ENCODE measurements around the gene ZBTB1.

The ZBTB1 gene

DNA sequence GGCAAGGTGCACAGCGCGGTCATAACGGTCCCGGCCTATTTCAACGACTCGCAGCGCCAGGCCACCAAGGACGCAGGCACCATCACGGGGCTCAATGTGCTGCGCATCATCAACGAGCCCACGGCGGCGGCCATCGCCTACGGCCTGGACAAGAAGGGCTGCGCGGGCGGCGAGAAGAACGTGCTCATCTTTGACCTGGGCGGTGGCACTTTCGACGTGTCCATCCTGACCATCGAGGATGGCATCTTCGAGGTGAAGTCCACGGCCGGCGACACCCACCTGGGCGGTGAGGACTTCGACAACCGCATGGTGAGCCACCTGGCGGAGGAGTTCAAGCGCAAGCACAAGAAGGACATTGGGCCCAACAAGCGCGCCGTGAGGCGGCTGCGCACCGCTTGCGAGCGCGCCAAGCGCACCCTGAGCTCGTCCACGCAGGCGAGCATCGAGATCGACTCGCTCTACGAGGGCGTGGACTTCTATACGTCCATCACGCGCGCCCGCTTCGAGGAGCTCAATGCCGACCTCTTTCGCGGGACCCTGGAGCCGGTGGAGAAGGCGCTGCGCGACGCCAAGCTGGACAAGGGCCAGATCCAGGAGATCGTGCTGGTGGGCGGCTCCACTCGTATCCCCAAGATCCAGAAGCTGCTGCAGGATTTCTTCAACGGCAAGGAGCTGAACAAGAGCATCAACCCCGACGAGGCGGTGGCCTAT, 36.8 kb downstream of the ZBTB1 start:
- TF ChIP-seq, protein P1, sequence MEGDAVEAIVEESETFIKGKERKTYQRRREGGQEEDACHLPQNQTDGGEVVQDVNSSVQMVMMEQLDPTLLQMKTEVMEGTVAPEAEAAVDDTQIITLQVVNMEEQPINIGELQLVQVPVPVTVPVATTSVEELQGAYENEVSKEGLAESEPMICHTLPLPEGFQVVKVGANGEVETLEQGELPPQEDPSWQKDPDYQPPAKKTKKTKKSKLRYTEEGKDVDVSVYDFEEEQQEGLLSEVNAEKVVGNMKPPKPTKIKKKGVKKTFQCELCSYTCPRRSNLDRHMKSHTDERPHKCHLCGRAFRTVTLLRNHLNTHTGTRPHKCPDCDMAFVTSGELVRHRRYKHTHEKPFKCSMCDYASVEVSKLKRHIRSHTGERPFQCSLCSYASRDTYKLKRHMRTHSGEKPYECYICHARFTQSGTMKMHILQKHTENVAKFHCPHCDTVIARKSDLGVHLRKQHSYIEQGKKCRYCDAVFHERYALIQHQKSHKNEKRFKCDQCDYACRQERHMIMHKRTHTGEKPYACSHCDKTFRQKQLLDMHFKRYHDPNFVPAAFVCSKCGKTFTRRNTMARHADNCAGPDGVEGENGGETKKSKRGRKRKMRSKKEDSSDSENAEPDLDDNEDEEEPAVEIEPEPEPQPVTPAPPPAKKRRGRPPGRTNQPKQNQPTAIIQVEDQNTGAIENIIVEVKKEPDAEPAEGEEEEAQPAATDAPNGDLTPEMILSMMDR (IDR thresholded peaks at IDR 0.05) = no peak

DNA sequence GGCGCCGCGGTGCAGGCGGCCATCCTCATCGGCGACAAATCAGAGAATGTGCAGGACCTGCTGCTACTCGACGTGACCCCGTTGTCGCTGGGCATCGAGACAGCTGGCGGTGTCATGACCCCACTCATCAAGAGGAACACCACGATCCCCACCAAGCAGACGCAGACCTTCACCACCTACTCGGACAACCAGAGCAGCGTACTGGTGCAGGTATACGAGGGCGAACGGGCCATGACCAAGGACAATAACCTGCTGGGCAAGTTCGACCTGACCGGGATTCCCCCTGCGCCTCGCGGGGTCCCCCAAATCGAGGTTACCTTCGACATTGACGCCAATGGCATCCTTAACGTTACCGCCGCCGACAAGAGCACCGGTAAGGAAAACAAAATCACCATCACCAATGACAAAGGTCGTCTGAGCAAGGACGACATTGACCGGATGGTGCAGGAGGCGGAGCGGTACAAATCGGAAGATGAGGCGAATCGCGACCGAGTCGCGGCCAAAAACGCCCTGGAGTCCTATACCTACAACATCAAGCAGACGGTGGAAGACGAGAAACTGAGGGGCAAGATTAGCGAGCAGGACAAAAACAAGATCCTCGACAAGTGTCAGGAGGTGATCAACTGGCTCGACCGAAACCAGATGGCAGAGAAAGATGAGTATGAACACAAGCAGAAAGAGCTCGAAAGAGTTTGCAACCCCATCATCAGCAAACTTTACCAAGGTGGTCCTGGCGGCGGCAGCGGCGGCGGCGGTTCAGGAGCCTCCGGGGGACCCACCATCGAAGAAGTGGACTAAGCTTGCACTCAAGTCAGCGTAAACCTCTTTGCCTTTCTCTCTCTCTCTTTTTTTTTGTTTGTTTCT, 37.6 kb downstream of the ZBTB1 start:
- TF ChIP-seq, protein P1 (IDR thresholded peaks at IDR 0.05) = no peak

DNA sequence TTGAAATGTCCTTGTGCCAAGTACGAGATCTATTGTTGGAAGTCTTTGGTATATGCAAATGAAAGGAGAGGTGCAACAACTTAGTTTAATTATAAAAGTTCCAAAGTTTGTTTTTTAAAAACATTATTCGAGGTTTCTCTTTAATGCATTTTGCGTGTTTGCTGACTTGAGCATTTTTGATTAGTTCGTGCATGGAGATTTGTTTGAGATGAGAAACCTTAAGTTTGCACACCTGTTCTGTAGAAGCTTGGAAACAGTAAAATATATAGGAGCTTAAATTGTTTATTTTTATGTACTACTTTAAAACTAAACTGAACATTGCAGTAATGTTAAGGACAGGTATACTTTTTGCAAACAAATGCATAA, 38.2 kb downstream of the ZBTB1 start:
- TF ChIP-seq, protein P1 (IDR thresholded peaks at IDR 0.05) = no peak

DNA sequence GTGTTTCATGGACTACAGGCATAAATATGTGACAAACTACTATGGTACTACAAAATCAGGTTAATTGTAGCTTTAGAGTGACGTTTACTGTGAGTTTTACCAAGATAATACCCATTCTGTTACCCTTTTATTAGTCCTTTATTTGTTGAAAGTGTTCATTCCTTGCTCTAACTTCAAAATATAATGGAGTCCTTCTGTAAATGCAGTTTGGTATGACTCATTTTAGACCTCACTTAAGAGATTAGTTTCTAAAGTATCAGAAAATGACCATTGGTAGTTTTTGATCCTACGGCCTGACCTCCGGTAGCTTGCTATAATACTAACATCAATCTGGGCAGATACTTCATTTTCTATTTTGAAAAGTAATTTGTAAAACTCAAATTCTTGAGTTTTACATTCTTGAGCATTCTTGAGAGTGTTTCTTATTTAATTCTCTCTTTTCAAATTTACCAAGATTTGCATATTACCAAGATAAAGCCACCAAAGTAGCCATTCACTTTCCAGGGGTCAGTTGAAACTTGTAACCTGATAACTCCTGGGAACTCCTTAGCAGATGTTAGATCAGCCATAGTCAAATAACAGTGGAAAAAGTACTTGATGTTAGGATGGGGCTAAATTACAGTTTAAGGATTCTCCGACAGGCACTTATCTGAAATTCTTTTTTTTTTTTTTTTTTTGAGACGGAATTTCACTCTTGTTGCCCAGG, 40.2 kb downstream of the ZBTB1 start:
- TF ChIP-seq, protein P1 (IDR thresholded peaks at IDR 0.05) = no peak

DNA sequence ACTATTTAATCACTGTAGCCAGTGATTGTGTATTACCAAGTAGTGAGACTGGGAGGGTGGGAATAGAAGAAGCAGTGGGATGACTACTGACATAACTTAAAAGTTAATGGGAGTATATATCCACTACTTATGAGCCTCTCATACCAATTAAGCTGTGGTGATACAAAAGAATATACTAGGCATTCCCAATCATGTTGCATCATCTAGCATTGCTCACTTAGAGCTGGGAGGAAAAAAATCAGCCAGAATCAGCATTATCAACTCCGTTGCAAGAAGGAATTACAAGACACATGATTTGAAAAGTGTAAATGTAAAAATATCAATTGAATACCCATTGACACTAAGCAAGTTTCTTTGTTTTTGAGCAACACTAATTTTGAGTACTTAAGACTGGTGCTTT, 44.4 kb downstream of the ZBTB1 start:
- TF ChIP-seq, protein P1 (IDR thresholded peaks at IDR 0.05) = no peak

DNA sequence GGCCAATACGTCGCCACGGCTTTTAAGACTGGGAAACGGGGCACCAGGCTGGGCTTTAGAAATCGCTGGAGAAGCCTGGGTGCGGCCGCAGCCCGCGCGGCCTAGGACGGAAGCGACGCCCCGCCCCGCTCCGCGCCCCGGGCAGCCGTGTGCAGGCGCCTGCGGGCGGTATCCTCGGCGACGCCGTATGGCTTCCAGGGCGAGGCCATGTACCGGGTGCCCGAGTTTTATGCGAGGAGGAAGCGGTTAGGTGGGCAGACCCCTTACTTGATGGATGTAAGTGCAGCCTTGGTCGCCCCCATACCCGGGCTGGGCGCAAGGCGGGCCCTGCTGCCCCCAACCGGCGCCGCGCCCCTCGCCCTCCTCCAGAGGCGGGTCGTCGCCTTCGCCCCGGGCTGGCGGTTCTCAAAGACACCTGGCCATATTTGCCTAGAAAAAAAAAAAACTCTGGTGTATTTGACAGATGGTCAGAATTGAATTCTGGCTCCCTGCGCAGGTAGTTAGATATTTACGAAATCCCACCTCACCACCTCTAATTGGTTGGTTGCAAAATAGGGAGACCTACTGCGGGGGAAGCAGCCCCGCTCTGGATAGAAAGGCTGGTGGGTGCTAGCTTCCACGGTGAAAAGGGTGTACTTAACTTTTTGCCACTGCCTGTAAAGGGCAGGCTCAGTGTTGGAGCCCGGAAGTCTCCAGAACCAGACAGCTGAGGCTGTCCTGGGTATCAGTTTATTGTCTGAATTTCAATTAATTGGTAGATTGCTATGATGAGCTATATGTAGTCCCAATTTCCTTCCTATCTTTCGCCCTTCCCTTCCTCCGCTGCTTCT, 45.4 kb downstream of the ZBTB1 start, which contains the start of gene PPP1R36:
Gene PPP1R36, plus strand, starts transcription at position 171 of the 830 bp plus-strand sequence. Its CDS starts 37 bp downstream, at position 208.
- TF ChIP-seq, protein P1 (IDR thresholded peaks at IDR 0.05) = no peak

All from LNCAP (cell line).